Measurements from ENCODE around the gene VAV3. TPM values are rescaled to one million over a fixed set of nuclear protein-coding genes. Genes with fewer than 3 reads are reported as not detected.

The VAV3 gene
- total RNA-seq, 1 experiment from 2014 or later = not detected

DNA sequence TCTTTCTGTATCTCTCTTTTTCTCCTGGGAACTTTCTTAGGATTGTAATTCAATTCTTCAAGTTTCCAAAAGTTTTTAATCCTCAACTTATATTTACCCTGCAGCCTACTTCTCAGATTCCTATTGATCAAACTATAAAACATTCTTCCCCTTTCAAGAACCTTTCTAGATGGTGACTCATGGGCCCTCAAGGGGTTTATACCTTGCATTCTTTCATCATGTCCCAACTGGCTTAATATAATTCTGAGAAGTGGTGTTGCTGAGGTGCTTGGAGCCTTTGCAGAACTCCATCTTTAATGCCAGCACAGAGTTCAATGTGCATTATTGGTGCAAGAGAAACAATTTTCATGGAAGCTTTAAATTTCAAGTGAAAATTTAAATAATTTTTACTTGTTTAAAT is 273.4 kb downstream of the VAV3 start (continued):
- TF ChIP-seq, protein P1, sequence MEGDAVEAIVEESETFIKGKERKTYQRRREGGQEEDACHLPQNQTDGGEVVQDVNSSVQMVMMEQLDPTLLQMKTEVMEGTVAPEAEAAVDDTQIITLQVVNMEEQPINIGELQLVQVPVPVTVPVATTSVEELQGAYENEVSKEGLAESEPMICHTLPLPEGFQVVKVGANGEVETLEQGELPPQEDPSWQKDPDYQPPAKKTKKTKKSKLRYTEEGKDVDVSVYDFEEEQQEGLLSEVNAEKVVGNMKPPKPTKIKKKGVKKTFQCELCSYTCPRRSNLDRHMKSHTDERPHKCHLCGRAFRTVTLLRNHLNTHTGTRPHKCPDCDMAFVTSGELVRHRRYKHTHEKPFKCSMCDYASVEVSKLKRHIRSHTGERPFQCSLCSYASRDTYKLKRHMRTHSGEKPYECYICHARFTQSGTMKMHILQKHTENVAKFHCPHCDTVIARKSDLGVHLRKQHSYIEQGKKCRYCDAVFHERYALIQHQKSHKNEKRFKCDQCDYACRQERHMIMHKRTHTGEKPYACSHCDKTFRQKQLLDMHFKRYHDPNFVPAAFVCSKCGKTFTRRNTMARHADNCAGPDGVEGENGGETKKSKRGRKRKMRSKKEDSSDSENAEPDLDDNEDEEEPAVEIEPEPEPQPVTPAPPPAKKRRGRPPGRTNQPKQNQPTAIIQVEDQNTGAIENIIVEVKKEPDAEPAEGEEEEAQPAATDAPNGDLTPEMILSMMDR (IDR thresholded peaks at IDR 0.05 in 2 of 3, conservative IDR thresholded peaks at IDR 0.05 in 1 of 3; ENCODE audit: borderline replicate concordance in 1 of 3, insufficient read depth in 1 of 3, low read depth in 2 of 3, low read length in 2 of 3) = no peak
- no peak for TF ChIP-seq POLR2AphosphoS5 (IDR thresholded peaks at IDR 0.05; ENCODE audit: low read depth, low read length)
- no peak for TF ChIP-seq CEBPB (IDR thresholded peaks at IDR 0.05; ENCODE audit: low read depth)

DNA sequence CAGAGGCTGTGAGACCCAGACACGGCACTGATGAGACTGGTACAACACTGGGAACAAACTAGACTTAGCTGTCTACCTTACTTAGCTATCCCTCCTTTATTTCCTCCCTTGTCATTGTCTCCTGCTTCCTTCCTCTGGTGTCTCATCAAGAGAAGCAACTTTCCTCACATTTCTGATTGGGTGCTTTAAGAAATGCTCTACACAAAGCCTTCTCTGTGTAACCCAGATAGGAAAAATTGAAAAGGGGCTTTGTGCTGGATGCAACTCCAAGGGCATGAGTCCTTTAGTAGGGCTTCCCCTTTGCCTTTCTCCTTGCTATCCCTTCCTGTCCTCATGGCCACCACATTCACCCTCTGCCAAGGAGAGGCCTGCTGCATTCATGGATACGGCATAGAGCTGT is 274.5 kb downstream of the VAV3 start:
- intact Hi-C loops (cut with micrococcal nuclease) = no loop called here
- no peak for TF ChIP-seq ZNF274 (IDR thresholded peaks at IDR 0.05; ENCODE audit: low read depth, low read length)
- TF ChIP-seq SRF (IDR thresholded peaks at IDR 0.05; ENCODE audit: low read depth) = no peak
- TF ChIP-seq SIN3A (IDR thresholded peaks at IDR 0.05; ENCODE audit: low read depth) = no peak
- no peak for TF ChIP-seq ZFX (IDR thresholded peaks at IDR 0.05)
- TF ChIP-seq POLR2AphosphoS5 (IDR thresholded peaks at IDR 0.05; ENCODE audit: low read depth, low read length) = no peak
- TF ChIP-seq, protein P2, sequence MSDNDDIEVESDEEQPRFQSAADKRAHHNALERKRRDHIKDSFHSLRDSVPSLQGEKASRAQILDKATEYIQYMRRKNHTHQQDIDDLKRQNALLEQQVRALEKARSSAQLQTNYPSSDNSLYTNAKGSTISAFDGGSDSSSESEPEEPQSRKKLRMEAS (IDR thresholded peaks at IDR 0.05) = no peak
- TF ChIP-seq SP1 (IDR thresholded peaks at IDR 0.05; ENCODE audit: low read depth) = no peak
- TF ChIP-seq POLR2A (IDR thresholded peaks at IDR 0.05; ENCODE audit: borderline replicate concordance, extremely low read depth, insufficient read depth, insufficient read length) = no peak
- TF ChIP-seq, protein P3, sequence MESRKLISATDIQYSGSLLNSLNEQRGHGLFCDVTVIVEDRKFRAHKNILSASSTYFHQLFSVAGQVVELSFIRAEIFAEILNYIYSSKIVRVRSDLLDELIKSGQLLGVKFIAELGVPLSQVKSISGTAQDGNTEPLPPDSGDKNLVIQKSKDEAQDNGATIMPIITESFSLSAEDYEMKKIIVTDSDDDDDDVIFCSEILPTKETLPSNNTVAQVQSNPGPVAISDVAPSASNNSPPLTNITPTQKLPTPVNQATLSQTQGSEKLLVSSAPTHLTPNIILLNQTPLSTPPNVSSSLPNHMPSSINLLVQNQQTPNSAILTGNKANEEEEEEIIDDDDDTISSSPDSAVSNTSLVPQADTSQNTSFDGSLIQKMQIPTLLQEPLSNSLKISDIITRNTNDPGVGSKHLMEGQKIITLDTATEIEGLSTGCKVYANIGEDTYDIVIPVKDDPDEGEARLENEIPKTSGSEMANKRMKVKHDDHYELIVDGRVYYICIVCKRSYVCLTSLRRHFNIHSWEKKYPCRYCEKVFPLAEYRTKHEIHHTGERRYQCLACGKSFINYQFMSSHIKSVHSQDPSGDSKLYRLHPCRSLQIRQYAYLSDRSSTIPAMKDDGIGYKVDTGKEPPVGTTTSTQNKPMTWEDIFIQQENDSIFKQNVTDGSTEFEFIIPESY (IDR thresholded peaks at IDR 0.05; ENCODE audit: extremely low read depth, insufficient replicate concordance, low read length) = no peak
- TF ChIP-seq, protein P4, sequence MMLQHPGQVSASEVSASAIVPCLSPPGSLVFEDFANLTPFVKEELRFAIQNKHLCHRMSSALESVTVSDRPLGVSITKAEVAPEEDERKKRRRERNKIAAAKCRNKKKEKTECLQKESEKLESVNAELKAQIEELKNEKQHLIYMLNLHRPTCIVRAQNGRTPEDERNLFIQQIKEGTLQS (IDR thresholded peaks at IDR 0.05) = no peak
- TF ChIP-seq FOSL1 (IDR thresholded peaks at IDR 0.05; ENCODE audit: low read depth) = no peak
- no peak for TF ChIP-seq TCF7L2 (IDR thresholded peaks at IDR 0.05; ENCODE audit: borderline replicate concordance, extremely low read depth, insufficient read depth, insufficient read length)
- no peak for TF ChIP-seq EZH2 (IDR thresholded peaks at IDR 0.05)
- no peak for TF ChIP-seq JUND (IDR thresholded peaks at IDR 0.05)
- TF ChIP-seq, protein P5, sequence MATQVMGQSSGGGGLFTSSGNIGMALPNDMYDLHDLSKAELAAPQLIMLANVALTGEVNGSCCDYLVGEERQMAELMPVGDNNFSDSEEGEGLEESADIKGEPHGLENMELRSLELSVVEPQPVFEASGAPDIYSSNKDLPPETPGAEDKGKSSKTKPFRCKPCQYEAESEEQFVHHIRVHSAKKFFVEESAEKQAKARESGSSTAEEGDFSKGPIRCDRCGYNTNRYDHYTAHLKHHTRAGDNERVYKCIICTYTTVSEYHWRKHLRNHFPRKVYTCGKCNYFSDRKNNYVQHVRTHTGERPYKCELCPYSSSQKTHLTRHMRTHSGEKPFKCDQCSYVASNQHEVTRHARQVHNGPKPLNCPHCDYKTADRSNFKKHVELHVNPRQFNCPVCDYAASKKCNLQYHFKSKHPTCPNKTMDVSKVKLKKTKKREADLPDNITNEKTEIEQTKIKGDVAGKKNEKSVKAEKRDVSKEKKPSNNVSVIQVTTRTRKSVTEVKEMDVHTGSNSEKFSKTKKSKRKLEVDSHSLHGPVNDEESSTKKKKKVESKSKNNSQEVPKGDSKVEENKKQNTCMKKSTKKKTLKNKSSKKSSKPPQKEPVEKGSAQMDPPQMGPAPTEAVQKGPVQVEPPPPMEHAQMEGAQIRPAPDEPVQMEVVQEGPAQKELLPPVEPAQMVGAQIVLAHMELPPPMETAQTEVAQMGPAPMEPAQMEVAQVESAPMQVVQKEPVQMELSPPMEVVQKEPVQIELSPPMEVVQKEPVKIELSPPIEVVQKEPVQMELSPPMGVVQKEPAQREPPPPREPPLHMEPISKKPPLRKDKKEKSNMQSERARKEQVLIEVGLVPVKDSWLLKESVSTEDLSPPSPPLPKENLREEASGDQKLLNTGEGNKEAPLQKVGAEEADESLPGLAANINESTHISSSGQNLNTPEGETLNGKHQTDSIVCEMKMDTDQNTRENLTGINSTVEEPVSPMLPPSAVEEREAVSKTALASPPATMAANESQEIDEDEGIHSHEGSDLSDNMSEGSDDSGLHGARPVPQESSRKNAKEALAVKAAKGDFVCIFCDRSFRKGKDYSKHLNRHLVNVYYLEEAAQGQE (IDR thresholded peaks at IDR 0.05; ENCODE audit: low read depth) = no peak
- no peak for TF ChIP-seq EZH2phosphoT487 (IDR thresholded peaks at IDR 0.05; ENCODE audit: borderline replicate concordance)
- TF ChIP-seq ELF1 (IDR thresholded peaks at IDR 0.05; ENCODE audit: borderline replicate concordance, low read depth) = no peak
- Histone ChIP-seq H3K9me2 (ENCODE audit: insufficient read depth) (no peaks in the 10 kb centered on the region), H3K36me3 (ENCODE audit: control insufficient read depth in 1 of 2, insufficient read depth in 2 of 2, low read length in 2 of 2) (no peaks in the 10 kb centered on the region), H3K4me1 (ENCODE audit: control insufficient read depth in 1 of 2, insufficient read depth in 2 of 2, low read length in 2 of 2) (no peaks in the 10 kb centered on the region), H3K9ac (ENCODE audit: low read length) (no peak overlapping the region), H3K4me3 (replicated peaks in 1 of 2; ENCODE audit: low read depth in 1 of 2, low read length in 2 of 2) (no peak overlapping the region), H2AFZ (ENCODE audit: low read depth, low read length, poor library complexity, severe bottlenecking) (no peak overlapping the region), H3K79me2 (ENCODE audit: insufficient read depth, low read length) (no peaks in the 10 kb centered on the region), H3K9me3 (ENCODE audit: control insufficient read depth in 1 of 2, insufficient read depth in 1 of 2, low read depth in 1 of 2, low read length in 2 of 2) (0 out of 4 replicates have a peak, but pooled peaks cover 0 to 5% of the 10 kb centered on the region in 2 experiments), H4K20me1 (ENCODE audit: insufficient read depth) (no peaks in the 10 kb centered on the region), H3K27ac (ENCODE audit: low read depth, low read length) (no peak overlapping the region), H3K27me3 (ENCODE audit: insufficient read depth, low read length) (no peaks in the 10 kb centered on the region), H3K4me2 (ENCODE audit: low read length) (no peak overlapping the region)
- CTCF ChIA-PET = no interaction called here
- RAD21 ChIA-PET (ENCODE audit: low non-redundant PET in 1 of 2, low total read pairs in 2 of 2, uncharacterized antibody in 2 of 2, unreplicated experiment in 2 of 2) = no interaction called here
- no TSS peak for BruUV-seq (replicated peaks)
- POLR2A ChIA-PET = no interaction called here
- DNase-seq (ENCODE audit: low read depth, low spot score) (no peak), ATAC-seq (no peak)
